ENCODE results near the gene DCDC1. TPM values are rescaled to one million over a fixed set of nuclear protein-coding genes. Genes with fewer than 3 reads are reported as not detected.
A peak's percentile ranks its signal among the peaks of the same experiment; 100 is the strongest.
"Not testable (repeated sequence)": the region's sequence is repeated elsewhere in the genome, so short reads cannot be mapped to it uniquely, and the experiment has no call there.

DCDC1 gene
- total RNA-seq, 1 experiment from 2014 or later, result 0.59 TPM

GRCh38 chr11:30985536-30985935 lies 384.0 kb downstream of the DCDC1 start:
- Histone ChIP-seq H3K36me3 (replicated peaks; ENCODE audit: control insufficient read depth, insufficient read depth, low read length) (no peaks in the 10 kb centered on the region), H3K27me3 (ENCODE audit: control insufficient read depth, insufficient read depth, low read length) (no peaks in the 10 kb centered on the region)

GRCh38 chr11:30984827-30985226 lies 384.7 kb downstream of the DCDC1 start:
- no peak for DNase-seq
- Histone ChIP-seq H3K27me3 (ENCODE audit: control insufficient read depth, insufficient read depth, low read length) (no peaks in the 10 kb centered on the region), H3K36me3 (replicated peaks; ENCODE audit: control insufficient read depth, insufficient read depth, low read length) (no peaks in the 10 kb centered on the region), H3K4me3 (ENCODE audit: insufficient read depth, low read depth, low read length) (no peak overlapping the region)

More at GRCh38 chr11:30985536-30985935, 384.0 kb downstream of the DCDC1 start:
- no peak overlapping the region for H3K4me3 ChIP-seq (ENCODE audit: insufficient read depth, low read depth, low read length)
- no peak for DNase-seq

GRCh38 chr11:30984442-30984816 lies 385.1 kb downstream of the DCDC1 start:
- Histone ChIP-seq H3K36me3 (replicated peaks; ENCODE audit: control insufficient read depth, insufficient read depth, low read length) (no peaks in the 10 kb centered on the region), H3K4me3 (ENCODE audit: insufficient read depth, low read depth, low read length) (no peak overlapping the region), H3K27me3 (ENCODE audit: control insufficient read depth, insufficient read depth, low read length) (no peaks in the 10 kb centered on the region)
- DNase-seq, result no peak

GRCh38 chr11:30983776-30984441 lies 385.6 kb downstream of the DCDC1 start:
- Histone ChIP-seq H3K4me3 (ENCODE audit: insufficient read depth, low read depth, low read length) (no peak overlapping the region), H3K36me3 (replicated peaks; ENCODE audit: control insufficient read depth, insufficient read depth, low read length) (no peaks in the 10 kb centered on the region), H3K27me3 (ENCODE audit: control insufficient read depth, insufficient read depth, low read length) (no peaks in the 10 kb centered on the region)
- no peak for DNase-seq

- no peaks in the 10 kb centered on the region for H3K36me3 ChIP-seq (replicated peaks; ENCODE audit: control insufficient read depth, insufficient read depth, low read length)
These were observed 386.4 kb downstream of the DCDC1 start for GRCh38 chr11:30983143-30983542.

GRCh38 chr11:30967579-30967978 lies 402.0 kb downstream of the DCDC1 start:
- Histone ChIP-seq H3K4me3 (ENCODE audit: insufficient read depth, low read depth, low read length) (no peak overlapping the region), H3K27me3 (ENCODE audit: control insufficient read depth, insufficient read depth, low read length) (no peaks in the 10 kb centered on the region), H3K36me3 (replicated peaks; ENCODE audit: control insufficient read depth, insufficient read depth, low read length) (no peaks in the 10 kb centered on the region)
- no peak for DNase-seq

More at GRCh38 chr11:30983143-30983542, 386.4 kb downstream of the DCDC1 start:
- H3K4me3 ChIP-seq (ENCODE audit: insufficient read depth, low read depth, low read length), result no peak overlapping the region
- no peaks in the 10 kb centered on the region for H3K27me3 ChIP-seq (ENCODE audit: control insufficient read depth, insufficient read depth, low read length)
- no peak for DNase-seq

- Histone ChIP-seq H3K4me3 (ENCODE audit: insufficient read depth, low read depth, low read length) (no peak overlapping the region), H3K27me3 (ENCODE audit: control insufficient read depth, insufficient read depth, low read length) (no peaks in the 10 kb centered on the region), H3K36me3 (replicated peaks; ENCODE audit: control insufficient read depth, insufficient read depth, low read length) (no peaks in the 10 kb centered on the region)
- peak; percentile 10 for DNase-seq
These were observed 409.0 kb downstream of the DCDC1 start for GRCh38 chr11:30960387-30960992.

- no peak for DNase-seq
- Histone ChIP-seq H3K4me3 (ENCODE audit: insufficient read depth, low read depth, low read length) (no peak overlapping the region), H3K36me3 (replicated peaks; ENCODE audit: control insufficient read depth, insufficient read depth, low read length) (no peaks in the 10 kb centered on the region), H3K27me3 (ENCODE audit: control insufficient read depth, insufficient read depth, low read length) (no peaks in the 10 kb centered on the region)
These were observed 412.8 kb downstream of the DCDC1 start for GRCh38 chr11:30956751-30957150.

- no peak for DNase-seq
These were observed 419.7 kb downstream of the DCDC1 start for GRCh38 chr11:30949838-30950237.

GRCh38 chr11:30947715-30948114 lies 421.8 kb downstream of the DCDC1 start:
- DNase-seq; H3K27me3 ChIP-seq (ENCODE audit: control insufficient read depth, insufficient read depth, low read length); H3K36me3 ChIP-seq (replicated peaks; ENCODE audit: control insufficient read depth, insufficient read depth, low read length); H3K4me3 ChIP-seq (ENCODE audit: insufficient read depth, low read depth, low read length): not testable (repeated sequence)

More at GRCh38 chr11:30949838-30950237, 419.7 kb downstream of the DCDC1 start:
- no peaks in the 10 kb centered on the region for H3K36me3 ChIP-seq (replicated peaks; ENCODE audit: control insufficient read depth, insufficient read depth, low read length)
- H3K27me3 ChIP-seq (ENCODE audit: control insufficient read depth, insufficient read depth, low read length), result no peaks in the 10 kb centered on the region
- no peak overlapping the region for H3K4me3 ChIP-seq (ENCODE audit: insufficient read depth, low read depth, low read length)

GRCh38 chr11:30938810-30939209 lies 430.7 kb downstream of the DCDC1 start:
- no peak for DNase-seq
- Histone ChIP-seq H3K27me3 (ENCODE audit: control insufficient read depth, insufficient read depth, low read length) (no peaks in the 10 kb centered on the region), H3K4me3 (ENCODE audit: insufficient read depth, low read depth, low read length) (no peak overlapping the region), H3K36me3 (replicated peaks; ENCODE audit: control insufficient read depth, insufficient read depth, low read length) (no peaks in the 10 kb centered on the region)

GRCh38 chr11:30938171-30938570 lies 431.4 kb downstream of the DCDC1 start:
- H3K4me3 ChIP-seq (ENCODE audit: insufficient read depth, low read depth, low read length), result no peak overlapping the region
- DNase-seq, result no peak
- H3K27me3 ChIP-seq (ENCODE audit: control insufficient read depth, insufficient read depth, low read length), result no peaks in the 10 kb centered on the region
- no peaks in the 10 kb centered on the region for H3K36me3 ChIP-seq (replicated peaks; ENCODE audit: control insufficient read depth, insufficient read depth, low read length)

- DNase-seq, result no peak
- no peaks in the 10 kb centered on the region for H3K36me3 ChIP-seq (replicated peaks; ENCODE audit: control insufficient read depth, insufficient read depth, low read length)
- H3K27me3 ChIP-seq (ENCODE audit: control insufficient read depth, insufficient read depth, low read length), result no peaks in the 10 kb centered on the region
- no peak overlapping the region for H3K4me3 ChIP-seq (ENCODE audit: insufficient read depth, low read depth, low read length)
These were observed 433.0 kb downstream of the DCDC1 start for GRCh38 chr11:30936491-30936890.

- Histone ChIP-seq H3K4me3 (ENCODE audit: insufficient read depth, low read depth, low read length) (no peak overlapping the region), H3K36me3 (replicated peaks; ENCODE audit: control insufficient read depth, insufficient read depth, low read length) (no peaks in the 10 kb centered on the region), H3K27me3 (ENCODE audit: control insufficient read depth, insufficient read depth, low read length) (no peaks in the 10 kb centered on the region)
- no peak for DNase-seq
These were observed 433.7 kb downstream of the DCDC1 start for GRCh38 chr11:30935861-30936260.

GRCh38 chr11:30926130-30926529 lies 443.4 kb downstream of the DCDC1 start:
- DNase-seq, result no peak
- H3K4me3 ChIP-seq (ENCODE audit: insufficient read depth, low read depth, low read length), result no peak overlapping the region
- H3K36me3 ChIP-seq (replicated peaks; ENCODE audit: control insufficient read depth, insufficient read depth, low read length), result no peaks in the 10 kb centered on the region
- no peaks in the 10 kb centered on the region for H3K27me3 ChIP-seq (ENCODE audit: control insufficient read depth, insufficient read depth, low read length)
